OCI-LY7 (cell line): ENCODE measurements around the gene TTLL3. TPM values are rescaled to one million over a fixed set of nuclear protein-coding genes. Genes with fewer than 3 reads are reported as not detected.

Experiments used
- BruUV-seq: library from RNA; stranded (reverse); fragments of 400-500 nt; replicated peaks from 2 replicates; lab custom pipeline; 2021; lab: Mats Ljungman, UMichigan
- CTCF ChIA-PET: fragments of 300-600 bp; sonication (Branson Sonifier 250); formaldehyde crosslinking; loops from one replicate; lab custom pipeline; 2022; ENCODE audit warnings: antibody characterized with exemption; ENCODE audit not compliant: unreplicated experiment; lab: Charles Lee
- POLR2A ChIA-PET: fragments of 300-600 bp; sonication (Branson Sonifier 250); formaldehyde crosslinking; loops from one replicate; lab custom pipeline; 2022; ENCODE audit warnings: antibody characterized with exemption; lab: Charles Lee
- DNase-seq: peaks from one replicate; pipeline ENCODE4 v3.0.0-alpha.2; 2015; ENCODE audit warnings: low spot score
- H2AFZ ChIP-seq: fragments of 200-600 bp; sonication (generic), shearing (Covaris generic); 2 replicates; pipeline ENCODE4 v1.6.1; 2014; ENCODE audit warnings: mild to moderate bottlenecking, antibody characterized with exemption, low read length, moderate library complexity
- H3K27ac ChIP-seq: fragments of 200-600 bp; sonication (generic); 2 replicates; pipeline ENCODE4 v1.5.1; 2014; ENCODE audit warnings: mixed run types, low read depth, mild to moderate bottlenecking, moderate library complexity, low read length, inconsistent platforms; ENCODE audit not compliant: poor library complexity, severe bottlenecking
- H3K36me3 ChIP-seq: fragments of 200-600 bp; sonication (generic); 2 replicates; pipeline ENCODE4 v1.6.1; 2014; ENCODE audit warnings: mild to moderate bottlenecking, antibody characterized with exemption, low read length, moderate library complexity, mixed read lengths; ENCODE audit not compliant: insufficient read depth
- H3K4me1 ChIP-seq: fragments of 200-600 bp; sonication (generic); 2 replicates; pipeline ENCODE4 v1.5.1; 2014; ENCODE audit warnings: mild to moderate bottlenecking, low read length; ENCODE audit not compliant: insufficient read depth, poor library complexity, severe bottlenecking
- H3K4me2 ChIP-seq: fragments of 200-600 bp; sonication (generic); 2 replicates; pipeline ENCODE4 v1.6.1; 2014; ENCODE audit warnings: mild to moderate bottlenecking, low read length
- H3K4me3 ChIP-seq: fragments of 200-600 bp; sonication (generic); 2 replicates; pipeline ENCODE4 v1.5.1; 2014; ENCODE audit warnings: mild to moderate bottlenecking, low read depth, low read length; ENCODE audit not compliant: poor library complexity, severe bottlenecking
- H3K79me2 ChIP-seq: fragments of 200-600 bp; sonication (generic); 2 replicates; pipeline ENCODE4 v1.6.1; 2016; ENCODE audit warnings: low read depth, mild to moderate bottlenecking, low read length, moderate library complexity, mixed read lengths; ENCODE audit not compliant: insufficient read depth
- H3K9me2 ChIP-seq: fragments of 200-600 bp; sonication (generic); 2 replicates; pipeline ENCODE4 v1.6.1; 2016; ENCODE audit warnings: mild to moderate bottlenecking, low read length, mixed read lengths; ENCODE audit not compliant: insufficient read depth
- H3K9me3 ChIP-seq: fragments of 200-600 bp; sonication (generic); 2 replicates; pipeline ENCODE4 v1.6.1; 2014; ENCODE audit warnings: mild to moderate bottlenecking, mixed run types, low read length, mixed read lengths
- H4K20me1 ChIP-seq: fragments of 200-600 bp; sonication (generic); 2 replicates; pipeline ENCODE4 v1.6.1; 2014; ENCODE audit warnings: mild to moderate bottlenecking, antibody characterized with exemption, low read length, moderate library complexity, mixed read lengths; ENCODE audit not compliant: insufficient read depth
- CTCF ChIP-seq: fragments of 200-600 bp; sonication (generic); conservative IDR thresholded peaks from 2 replicates; pipeline ENCODE4 v1.5.1; 2014; ENCODE audit warnings: mild to moderate bottlenecking, antibody characterized with exemption, low read length, moderate library complexity, mixed read lengths
- EZH2phosphoT487 ChIP-seq: fragments of 200-600 bp; sonication (generic); IDR thresholded peaks from 2 replicates; pipeline ENCODE4 v1.6.1; 2018; ENCODE audit warnings: low read depth, borderline replicate concordance, mild to moderate bottlenecking, mixed run types, antibody characterized with exemption, low read length, moderate library complexity, mixed read lengths
- intact Hi-C: fragments of 100-400 bp; cut with micrococcal nuclease; formaldehyde crosslinking; loops from one replicate; pipeline ENCODE4 v1.10.0; 2022; ENCODE audit not compliant: unreplicated experiment
- total RNA-seq, 2 experiments: library from RNA; depleted of rRNA in 1 of 2; stranded (reverse); fragments of >200 nt in 1 of 2; shearing (Covaris generic) in 1 of 2; gene quantifications; 2 replicates each; pipeline ENCODE4 v1.2.3, GENCODE V29; 2014 to 2022

Gene TTLL3
- total RNA-seq, 2 experiments from 2014 or later: 65.4 to 127 TPM

- no peak overlapping the region for H2AFZ ChIP-seq
- no peaks in the 10 kb centered on the region for H3K9me2 ChIP-seq
- no peak overlapping the region for H3K4me3 ChIP-seq
- no peak for DNase-seq
- POLR2A ChIA-PET: no interaction called here
- intact Hi-C loops: no loop called here
- no peak overlapping the region for H3K4me2 ChIP-seq
- no peaks in the 10 kb centered on the region for H3K4me1 ChIP-seq
- H4K20me1 ChIP-seq: no peaks in the 10 kb centered on the region
- no TSS peak for BruUV-seq
- H3K36me3 ChIP-seq: peaks cover 42% of the 10 kb centered on the region
- no peak overlapping the region for H3K27ac ChIP-seq
- no peak for TF ChIP-seq EZH2phosphoT487
- no peak for TF ChIP-seq CTCF
- CTCF ChIA-PET: no interaction called here
- H3K79me2 ChIP-seq: no peaks in the 10 kb centered on the region
- H3K9me3 ChIP-seq: no peaks in the 10 kb centered on the region
These were observed 5.9 kb downstream of the TTLL3 start for GRCh38 chr3:9815986-9816385.

- Histone ChIP-seq H3K79me2 (no peaks in the 10 kb centered on the region), H3K9me3 (no peaks in the 10 kb centered on the region), H3K27ac (no peak overlapping the region), H3K4me2 (no peak overlapping the region), H3K36me3 (peaks cover 34% of the 10 kb centered on the region), H4K20me1 (no peaks in the 10 kb centered on the region), H3K4me3 (no peak overlapping the region), H3K4me1 (no peaks in the 10 kb centered on the region), H2AFZ (no peak overlapping the region), H3K9me2 (no peaks in the 10 kb centered on the region)
- TF ChIP-seq CTCF: no peak
- TF ChIP-seq EZH2phosphoT487: no peak
- POLR2A ChIA-PET: interaction anchor here (0.5 kb wide), 1 partner anchor 20 kb away, joined by 3 read pairs; no protein-coding TSS in a partner anchor
- CTCF ChIA-PET: no interaction called here
- no peak for DNase-seq
- no TSS peak for BruUV-seq
- intact Hi-C loops: no loop called here
These were observed 7.4 kb downstream of the TTLL3 start for GRCh38 chr3:9817436-9817835.

DNA sequence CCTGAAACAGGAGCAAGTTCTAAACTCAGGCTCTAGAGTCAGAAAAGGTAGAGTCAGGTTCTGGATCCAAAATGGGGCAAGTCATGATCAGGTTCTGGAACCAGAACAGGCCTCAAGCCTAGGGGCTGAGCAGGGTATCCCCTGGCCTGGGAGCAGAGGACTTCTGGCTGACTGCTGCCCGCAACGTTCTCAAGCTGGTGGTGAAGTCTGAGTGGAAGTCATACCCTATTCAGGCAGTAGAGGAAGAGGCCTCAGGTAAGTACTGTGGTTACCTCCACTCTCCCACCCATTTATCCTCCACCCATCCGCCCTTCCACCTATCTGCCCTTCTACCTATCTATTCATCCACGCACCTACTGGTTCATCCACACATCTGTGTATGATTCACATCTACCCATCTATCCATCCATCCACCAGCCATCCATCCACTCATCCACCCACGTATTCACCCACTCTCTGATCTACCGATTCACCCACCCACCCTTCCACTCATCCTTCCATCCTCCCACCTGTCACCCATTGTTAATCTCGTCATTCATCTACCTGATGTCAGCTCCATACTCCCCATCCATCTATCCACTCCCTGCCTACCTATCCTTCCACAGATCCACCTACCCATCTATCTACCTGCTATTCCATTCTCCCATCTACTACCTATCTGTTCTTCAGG lies 8.7 kb downstream of the TTLL3 start:
- Histone ChIP-seq H3K4me3 (no peak overlapping the region), H4K20me1 (no peaks in the 10 kb centered on the region), H2AFZ (no peak overlapping the region), H3K9me2 (no peaks in the 10 kb centered on the region), H3K4me2 (no peak overlapping the region), H3K79me2 (no peaks in the 10 kb centered on the region), H3K27ac (no peak overlapping the region), H3K9me3 (no peaks in the 10 kb centered on the region), H3K36me3 (peaks cover 21% of the 10 kb centered on the region), H3K4me1 (no peaks in the 10 kb centered on the region)
- ChIA-PET CTCF (interaction anchor here (0.6 kb wide), 2 partner anchors 59 to 214 kb away, joined by 6 to 10 read pairs; no protein-coding TSS in a partner anchor), POLR2A (no interaction called here)
- intact Hi-C loops: no loop called here
- no peak for DNase-seq
- TF ChIP-seq EZH2phosphoT487 (no peak), CTCF (no peak)
- no TSS peak for BruUV-seq
